GM12873 (cell line): Measurements from ENCODE around the gene IFITM1.

Experiments
- CTCF ChIP-seq: IDR thresholded peaks from 2 replicates; pipeline ENCODE4 v1.5.1; 2012; ENCODE audit warnings: low read depth, mild to moderate bottlenecking, moderate library complexity, low read length, control low read depth; ENCODE audit not compliant: insufficient read depth; ENCODE audit errors: missing control alignments

Gene IFITM1

GRCh38 chr11:316031-316701 lies 2.3 kb downstream of the IFITM1 start:
- no peak for TF ChIP-seq CTCF

- no peak for TF ChIP-seq CTCF
These were observed 3.1 kb downstream of the IFITM1 start for GRCh38 chr11:316891-317301.

- TF ChIP-seq CTCF: no peak
These were observed 10.3 kb downstream of the IFITM1 start for GRCh38 chr11:324156-324555.

- no peak for TF ChIP-seq CTCF
These were observed 12.2 kb downstream of the IFITM1 start for GRCh38 chr11:325796-326591.

GRCh38 chr11:326592-326841 lies 12.7 kb downstream of the IFITM1 start:
- no peak for TF ChIP-seq CTCF

- no peak for TF ChIP-seq CTCF
These were observed 13.2 kb downstream of the IFITM1 start for GRCh38 chr11:326842-327580.

- TF ChIP-seq CTCF: no peak
These were observed 13.7 kb downstream of the IFITM1 start for GRCh38 chr11:327581-327923.
